Fibroblast of peridontal ligament (primary cell): ENCODE results near the gene UBXN4.
"Not testable (repeated sequence)": the region's sequence is repeated elsewhere in the genome, so short reads cannot be mapped to it uniquely, and the experiment has no call there.

Experiments
- DNase-seq: peaks from one replicate; pipeline ENCODE4 v3.0.0-alpha.2; 2010; ENCODE audit errors: extremely low read depth

Gene UBXN4

GRCh38 chr2:135807874-135808273 lies 66.2 kb downstream of the UBXN4 start:
- DNase-seq: not testable (repeated sequence)

GRCh38 chr2:135812907-135813511 lies 71.4 kb downstream of the UBXN4 start:
- no peak for DNase-seq

GRCh38 chr2:135815269-135815668 lies 73.6 kb downstream of the UBXN4 start:
- DNase-seq: no peak

GRCh38 chr2:135817466-135817865 lies 75.8 kb downstream of the UBXN4 start:
- DNase-seq: no peak

- DNase-seq: no peak
Observed at GRCh38 chr2:135817951-135818350, 76.3 kb downstream of the UBXN4 start.

- DNase-seq: no peak
Observed at GRCh38 chr2:135818937-135819610, 77.4 kb downstream of the UBXN4 start.

GRCh38 chr2:135820003-135820618 lies 78.5 kb downstream of the UBXN4 start:
- no peak for DNase-seq

GRCh38 chr2:135821190-135821589 lies 79.5 kb downstream of the UBXN4 start:
- no peak for DNase-seq

GRCh38 chr2:135822855-135823254 lies 81.2 kb downstream of the UBXN4 start:
- DNase-seq: no peak

- DNase-seq: no peak
Observed at GRCh38 chr2:135825131-135825530, 83.5 kb downstream of the UBXN4 start.

- DNase-seq: no peak
Observed at GRCh38 chr2:135825550-135826176, 84.0 kb downstream of the UBXN4 start.

GRCh38 chr2:135826544-135826943 lies 84.9 kb downstream of the UBXN4 start:
- no peak for DNase-seq

- DNase-seq: peak; percentile 23
Observed at GRCh38 chr2:135829378-135830135, 87.9 kb downstream of the UBXN4 start.

- DNase-seq: no peak
Observed at GRCh38 chr2:135831180-135831812, 89.6 kb downstream of the UBXN4 start.

GRCh38 chr2:135832891-135833290 lies 91.2 kb downstream of the UBXN4 start:
- DNase-seq: no peak
